ENCODE results near the gene HES3.
A peak's percentile ranks its signal among the peaks of the same experiment; 100 is the strongest.
"Not testable (repeated sequence)": the region's sequence is repeated elsewhere in the genome, so short reads cannot be mapped to it uniquely, and the experiment has no call there.

HES3 gene

GRCh38 chr1:6208723-6209660 is 35.0 kb upstream of the HES3 start:
- Histone ChIP-seq H3K36me3 (ENCODE audit: insufficient read depth, low read depth, low read length) (no peaks in the 10 kb centered on the region), H3K4me3 (ENCODE audit: low read length) (peak overlapping the region; percentile 51), H3K9me3 (ENCODE audit: insufficient read depth, low read depth, low read length) (no peaks in the 10 kb centered on the region), H3K27ac (ENCODE audit: low read length) (no peak overlapping the region), H3K4me1 (ENCODE audit: insufficient read depth, low read length) (no peaks in the 10 kb centered on the region; the same call in 1 of the 2 replicates), H3K9ac (ENCODE audit: low read depth, low read length) (no peak overlapping the region), H3K27me3 (ENCODE audit: insufficient read depth, low read length) (peaks cover 55% of the 10 kb centered on the region)

- Histone ChIP-seq H3K4me1 (ENCODE audit: insufficient read depth, low read length) (no peaks in the 10 kb centered on the region; the same call in 1 of the 2 replicates), H3K9me3 (ENCODE audit: insufficient read depth, low read depth, low read length) (no peaks in the 10 kb centered on the region), H3K9ac (ENCODE audit: low read depth, low read length) (no peak overlapping the region), H3K36me3 (ENCODE audit: insufficient read depth, low read depth, low read length) (no peaks in the 10 kb centered on the region), H3K27ac (ENCODE audit: low read length) (no peak overlapping the region), H3K27me3 (ENCODE audit: insufficient read depth, low read length) (peaks cover 55% of the 10 kb centered on the region), H3K4me3 (ENCODE audit: low read length) (peak overlapping the region; percentile 51)
Observed at GRCh38 chr1:6209661-6210580, 34.1 kb upstream of the HES3 start.

GRCh38 chr1:6210591-6211355 is 33.2 kb upstream of the HES3 start:
- Histone ChIP-seq H3K4me3 (ENCODE audit: low read length) (no peak overlapping the region), H3K36me3 (ENCODE audit: insufficient read depth, low read depth, low read length) (no peaks in the 10 kb centered on the region), H3K27me3 (ENCODE audit: insufficient read depth, low read length) (peaks cover 50% of the 10 kb centered on the region), H3K27ac (ENCODE audit: low read length) (no peak overlapping the region), H3K9ac (ENCODE audit: low read depth, low read length) (no peak overlapping the region), H3K9me3 (ENCODE audit: insufficient read depth, low read depth, low read length) (no peaks in the 10 kb centered on the region), H3K4me1 (ENCODE audit: insufficient read depth, low read length) (no peaks in the 10 kb centered on the region; the same call in 1 of the 2 replicates)

- Histone ChIP-seq H3K27ac (ENCODE audit: low read length) (no peak overlapping the region), H3K9ac (ENCODE audit: low read depth, low read length) (no peak overlapping the region), H3K4me1 (ENCODE audit: insufficient read depth, low read length) (no peaks in the 10 kb centered on the region; the same call in 1 of the 2 replicates), H3K36me3 (ENCODE audit: insufficient read depth, low read depth, low read length) (no peaks in the 10 kb centered on the region), H3K9me3 (ENCODE audit: insufficient read depth, low read depth, low read length) (no peaks in the 10 kb centered on the region), H3K27me3 (ENCODE audit: insufficient read depth, low read length) (peaks cover 40% of the 10 kb centered on the region), H3K4me3 (ENCODE audit: low read length) (no peak overlapping the region)
Observed at GRCh38 chr1:6211731-6212130, 32.2 kb upstream of the HES3 start.

- H3K36me3 ChIP-seq (ENCODE audit: insufficient read depth, low read depth, low read length): no peaks in the 10 kb centered on the region
- no peak overlapping the region for H3K27ac ChIP-seq (ENCODE audit: low read length)
- H3K9me3 ChIP-seq (ENCODE audit: insufficient read depth, low read depth, low read length): no peaks in the 10 kb centered on the region
- no peaks in the 10 kb centered on the region; the same call in 1 of the 2 replicates for H3K4me1 ChIP-seq (ENCODE audit: insufficient read depth, low read length)
- H3K9ac ChIP-seq (ENCODE audit: low read depth, low read length): no peak overlapping the region
- H3K27me3 ChIP-seq (ENCODE audit: insufficient read depth, low read length): peaks cover 34% of the 10 kb centered on the region
- H3K4me3 ChIP-seq (ENCODE audit: low read length): no peak overlapping the region
Observed at GRCh38 chr1:6212193-6212959, 31.6 kb upstream of the HES3 start.

- Histone ChIP-seq H3K4me3 (ENCODE audit: low read length) (no peak overlapping the region), H3K36me3 (ENCODE audit: insufficient read depth, low read depth, low read length) (peaks cover 32% of the 10 kb centered on the region), H3K27me3 (ENCODE audit: insufficient read depth, low read length) (no peaks in the 10 kb centered on the region), H3K9ac (ENCODE audit: low read depth, low read length) (no peak overlapping the region; the same call in 1 of the 2 replicates), H3K4me1 (ENCODE audit: insufficient read depth, low read length) (no peaks in the 10 kb centered on the region), H3K9me3 (ENCODE audit: insufficient read depth, low read depth, low read length) (no peaks in the 10 kb centered on the region), H3K27ac (ENCODE audit: low read length) (no peak overlapping the region)
Observed at GRCh38 chr1:6218375-6219164, 25.4 kb upstream of the HES3 start.

- H3K27me3 ChIP-seq (ENCODE audit: insufficient read depth, low read length); H3K9me3 ChIP-seq (ENCODE audit: insufficient read depth, low read depth, low read length); H3K4me3 ChIP-seq (ENCODE audit: low read length); H3K27ac ChIP-seq (ENCODE audit: low read length); H3K9ac ChIP-seq (ENCODE audit: low read depth, low read length); H3K4me1 ChIP-seq (ENCODE audit: insufficient read depth, low read length): not testable (repeated sequence)
- peaks cover 43% of the 10 kb centered on the region for H3K36me3 ChIP-seq (ENCODE audit: insufficient read depth, low read depth, low read length)
Observed at GRCh38 chr1:6219641-6220040, 24.3 kb upstream of the HES3 start.

GRCh38 chr1:6220236-6220635 is 23.7 kb upstream of the HES3 start:
- peaks cover 49% of the 10 kb centered on the region for H3K36me3 ChIP-seq (ENCODE audit: insufficient read depth, low read depth, low read length)
- H3K27me3 ChIP-seq (ENCODE audit: insufficient read depth, low read length): no peaks in the 10 kb centered on the region
- H3K27ac ChIP-seq (ENCODE audit: low read length): no peak overlapping the region
- no peak overlapping the region for H3K9ac ChIP-seq (ENCODE audit: low read depth, low read length)
- no peaks in the 10 kb centered on the region for H3K4me1 ChIP-seq (ENCODE audit: insufficient read depth, low read length)
- no peaks in the 10 kb centered on the region for H3K9me3 ChIP-seq (ENCODE audit: insufficient read depth, low read depth, low read length)
- H3K4me3 ChIP-seq (ENCODE audit: low read length): no peak overlapping the region

- Histone ChIP-seq H3K27me3 (ENCODE audit: insufficient read depth, low read length) (no peaks in the 10 kb centered on the region), H3K4me1 (ENCODE audit: insufficient read depth, low read length) (no peaks in the 10 kb centered on the region), H3K36me3 (ENCODE audit: insufficient read depth, low read depth, low read length) (peaks cover 59% of the 10 kb centered on the region), H3K4me3 (ENCODE audit: low read length) (no peak overlapping the region), H3K9me3 (ENCODE audit: insufficient read depth, low read depth, low read length) (no peaks in the 10 kb centered on the region), H3K9ac (ENCODE audit: low read depth, low read length) (no peak overlapping the region), H3K27ac (ENCODE audit: low read length) (no peak overlapping the region)
Observed at GRCh38 chr1:6221210-6221784, 22.7 kb upstream of the HES3 start.

GRCh38 chr1:6222636-6223035 is 21.3 kb upstream of the HES3 start:
- Histone ChIP-seq H3K4me3 (ENCODE audit: low read length) (no peak overlapping the region), H3K4me1 (ENCODE audit: insufficient read depth, low read length) (no peaks in the 10 kb centered on the region), H3K9ac (ENCODE audit: low read depth, low read length) (no peak overlapping the region), H3K9me3 (ENCODE audit: insufficient read depth, low read depth, low read length) (no peaks in the 10 kb centered on the region), H3K27ac (ENCODE audit: low read length) (no peak overlapping the region), H3K27me3 (ENCODE audit: insufficient read depth, low read length) (no peaks in the 10 kb centered on the region), H3K36me3 (ENCODE audit: insufficient read depth, low read depth, low read length) (peaks cover 72% of the 10 kb centered on the region)

Data from iPS-20b (cell line).